H9 (cell line): ENCODE data around the gene TLDC2. TPM values are rescaled to one million over a fixed set of nuclear protein-coding genes. Genes with fewer than 3 reads are reported as not detected.

Experiments
- DNase-seq: peaks from one replicate; pipeline ENCODE4 v3.0.0-alpha.2; 2017
- H2AFZ ChIP-seq: one replicate; pipeline ENCODE4 v1.6.1; 2013; ENCODE audit warnings: mild to moderate bottlenecking, low read length, control low read depth, moderate library complexity
- H2AK5ac ChIP-seq: 2 replicates; pipeline ENCODE4 v1.6.1; 2013; ENCODE audit warnings: low read length, control low read depth, mixed read lengths; ENCODE audit not compliant: insufficient read length
- H2BK120ac ChIP-seq: one replicate; pipeline ENCODE4 v1.6.1; 2013; ENCODE audit warnings: low read depth, mild to moderate bottlenecking, low read length, control low read depth, inconsistent platforms; ENCODE audit not compliant: poor library complexity, severe bottlenecking
- H2BK12ac ChIP-seq: 2 replicates; pipeline ENCODE4 v1.6.1; 2013; ENCODE audit warnings: low read length, control low read depth, mixed read lengths, low read depth; ENCODE audit not compliant: insufficient read length
- H2BK15ac ChIP-seq: 2 replicates; pipeline ENCODE4 v1.6.1; 2013; ENCODE audit warnings: low read depth, low read length, control low read depth
- H2BK20ac ChIP-seq: one replicate; pipeline ENCODE4 v1.6.1; 2013; ENCODE audit warnings: low read depth, mild to moderate bottlenecking, low read length, control low read depth, inconsistent platforms; ENCODE audit not compliant: poor library complexity, severe bottlenecking
- H2BK5ac ChIP-seq: 2 replicates; pipeline ENCODE4 v1.6.1; 2013; ENCODE audit warnings: low read length, control low read depth, mixed read lengths; ENCODE audit not compliant: insufficient read length
- H3K14ac ChIP-seq: 2 replicates; pipeline ENCODE4 v1.6.1; 2013; ENCODE audit warnings: low read length, control low read depth; ENCODE audit not compliant: insufficient read depth
- H3K18ac ChIP-seq: 2 replicates; pipeline ENCODE4 v1.6.1; 2013; ENCODE audit warnings: low read depth, mild to moderate bottlenecking, mixed read lengths, low read length, control low read depth; ENCODE audit not compliant: insufficient read length
- H3K23ac ChIP-seq: 2 replicates; pipeline ENCODE4 v1.6.1; 2013; ENCODE audit warnings: low read length, control low read depth, mixed read lengths, low read depth; ENCODE audit not compliant: insufficient read length
- H3K23me2 ChIP-seq: 2 replicates; pipeline ENCODE4 v1.6.1; 2013; ENCODE audit warnings: low read depth, mild to moderate bottlenecking, mixed read lengths, low read length, control low read depth; ENCODE audit not compliant: insufficient read length, poor library complexity, severe bottlenecking
- H3K27ac ChIP-seq: 2 replicates; pipeline ENCODE4 v1.5.1; 2013; ENCODE audit warnings: low read length, control low read depth, mixed read lengths, low read depth; ENCODE audit not compliant: insufficient read length
- H3K27me3 ChIP-seq: 2 replicates; pipeline ENCODE4 v1.6.1; 2013; ENCODE audit warnings: low read length, control low read depth, inconsistent platforms; ENCODE audit not compliant: insufficient read depth
- H3K4ac ChIP-seq: 2 replicates; pipeline ENCODE4 v1.6.1; 2013; ENCODE audit warnings: low read depth, mild to moderate bottlenecking, control low read depth, inconsistent platforms, low read length, moderate library complexity
- H3K4me1 ChIP-seq: 2 replicates; pipeline ENCODE4 v1.6.1; 2013; ENCODE audit warnings: low read length, control low read depth, inconsistent platforms; ENCODE audit not compliant: insufficient read depth
- H3K4me2 ChIP-seq: 2 replicates; pipeline ENCODE4 v1.6.1; 2013; ENCODE audit warnings: low read length, control low read depth, mixed read lengths; ENCODE audit not compliant: insufficient read length, insufficient read depth
- H3K56ac ChIP-seq: 2 replicates; pipeline ENCODE4 v1.6.1; 2013; ENCODE audit warnings: low read depth, mild to moderate bottlenecking, mixed read lengths, low read length, control low read depth; ENCODE audit not compliant: insufficient read length
- H3K79me1 ChIP-seq: 2 replicates; pipeline ENCODE4 v1.6.1; 2013; ENCODE audit warnings: low read depth, mild to moderate bottlenecking, moderate library complexity, low read length, control low read depth, inconsistent platforms; ENCODE audit not compliant: insufficient read depth, poor library complexity, severe bottlenecking
- H3K79me2 ChIP-seq: 2 replicates; pipeline ENCODE4 v1.6.1; 2013; ENCODE audit warnings: low read length, control low read depth, inconsistent platforms; ENCODE audit not compliant: insufficient read depth
- H3K9ac ChIP-seq: 2 replicates; pipeline ENCODE4 v1.6.1; 2013; ENCODE audit warnings: low read length, control low read depth, mixed read lengths; ENCODE audit not compliant: insufficient read length; ENCODE audit errors: extremely low read depth
- H3K9me3 ChIP-seq: one replicate; pipeline ENCODE4 v1.6.1; 2013; ENCODE audit warnings: low read depth, low read length, inconsistent platforms; ENCODE audit not compliant: control insufficient read depth
- H3T11ph ChIP-seq: one replicate; pipeline ENCODE4 v1.6.1; 2013; ENCODE audit warnings: mild to moderate bottlenecking, low read length, control low read depth, inconsistent platforms
- H4K20me1 ChIP-seq: one replicate; pipeline ENCODE4 v1.6.1; 2013; ENCODE audit not compliant: control insufficient read depth, insufficient read length, insufficient read depth
- H4K5ac ChIP-seq: 2 replicates; pipeline ENCODE4 v1.6.1; 2013; ENCODE audit warnings: low read depth, mild to moderate bottlenecking, mixed read lengths, low read length, control low read depth; ENCODE audit not compliant: insufficient read length
- H4K8ac ChIP-seq: replicated peaks from 2 replicates; pipeline ENCODE4 v1.6.1; 2013; ENCODE audit warnings: low read length, control low read depth, mixed read lengths, low read depth; ENCODE audit not compliant: insufficient read length
- H4K91ac ChIP-seq: 2 replicates; pipeline ENCODE4 v1.6.1; 2013; ENCODE audit warnings: low read depth, mild to moderate bottlenecking, moderate library complexity, mixed read lengths, low read length, control low read depth; ENCODE audit not compliant: insufficient read length
- H3K27ac Mint-ChIP-seq, 3 experiments: 2 replicates in 2 of 3; 3 replicates in 1 of 3; pipeline ENCODE4 v1.8.0; 2020 to 2021; ENCODE audit warnings: mixed read lengths in 3 of 3, mild to moderate bottlenecking in 1 of 3, moderate library complexity in 1 of 3
- H3K27me3 Mint-ChIP-seq: 2 replicates; pipeline ENCODE4 v1.8.0; 2021; ENCODE audit warnings: low read depth, mild to moderate bottlenecking, moderate library complexity, mixed read lengths
- H3K36me3 Mint-ChIP-seq, 3 experiments: 2 replicates in 2 of 3; 3 replicates in 1 of 3; pipeline ENCODE4 v1.8.0; 2020 to 2021; ENCODE audit warnings: low read depth in 3 of 3, mixed read lengths in 3 of 3; ENCODE audit not compliant: insufficient read depth in 1 of 3
- H3K4me1 Mint-ChIP-seq, 2 experiments: 2 replicates each; pipeline ENCODE4 v1.8.0; 2020; ENCODE audit warnings: mixed read lengths in 2 of 2
- H3K4me3 Mint-ChIP-seq, 2 experiments: 2 replicates in 1 of 2; 3 replicates in 1 of 2; pipeline ENCODE4 v1.8.0; 2020 to 2021; ENCODE audit warnings: mild to moderate bottlenecking in 2 of 2, mixed read lengths in 2 of 2, moderate library complexity in 1 of 2
- H3K9me3 Mint-ChIP-seq, 2 experiments: 2 replicates in 1 of 2; 3 replicates in 1 of 2; pipeline ENCODE4 v1.8.0; 2020; ENCODE audit warnings: mild to moderate bottlenecking in 2 of 2, mixed read lengths in 2 of 2, moderate library complexity in 1 of 2
- WGBS: extraction: QIAGEN DNeasy Blood & Tissue Kit; methylation state at CpG from one replicate; pipeline ENCODE4 v1.1.7; 2013; ENCODE audit warnings: missing lambda C conversion rate, low lambda C conversion rate, mixed read lengths; ENCODE audit not compliant: insufficient read length; ENCODE audit errors: extremely low coverage; 5-methylcytosine and 5-hydroxymethylcytosine counted together
- total RNA-seq: library from RNA; stranded (reverse); gene quantifications from 2 replicates; pipeline ENCODE4 v1.2.1, GENCODE V29; 2021
- TF ChIP-seq, protein P1 (sequence below): fragments of 200-600 bp; sonication (generic); conservative IDR thresholded peaks from 3 replicates; pipeline ENCODE4 v1.8.0; 2021; ENCODE audit warnings: antibody characterized with exemption, mild to moderate bottlenecking

Gene TLDC2
- total RNA-seq, 1 experiment from 2014 or later, result 0.11 TPM

- no CpG with 5 or more reads among the region's 2 CpGs for WGBS
- Histone ChIP-seq H4K8ac (no peak overlapping the region), H4K91ac (no peak overlapping the region), H3K4me1 (no peaks in the 10 kb centered on the region), H4K20me1 (no peaks in the 10 kb centered on the region), H2AFZ (no peak overlapping the region), H3K9ac (no peak overlapping the region), H4K5ac (no peak overlapping the region), H3K56ac (no peak overlapping the region), H3K9me3 (no peaks in the 10 kb centered on the region), H2BK5ac (no peak overlapping the region), H3K4ac (no peak overlapping the region), H2BK15ac (no peak overlapping the region), H3K27me3 (no peaks in the 10 kb centered on the region), H2BK12ac (no peak overlapping the region), H3K18ac (no peak overlapping the region), H2AK5ac (no peak overlapping the region), H3K14ac (no peak overlapping the region), H3T11ph (no peak overlapping the region), H3K79me1 (no peaks in the 10 kb centered on the region), H2BK20ac (no peak overlapping the region), H3K23me2 (no peaks in the 10 kb centered on the region), H3K79me2 (no peaks in the 10 kb centered on the region), H3K23ac (no peak overlapping the region), H2BK120ac (no peak overlapping the region), H3K27ac (no peak overlapping the region), H3K4me2 (no peak overlapping the region)
- Mint-ChIP-seq H3K4me1 (peaks cover 28 to 31% of the 10 kb centered on the region in 2 experiments), H3K4me3 (no peak overlapping the region), H3K36me3 (peaks cover 11 to 16% (median 13%) of the 10 kb centered on the region in 3 experiments), H3K9me3 (peaks cover 9 to 12% of the 10 kb centered on the region in 2 experiments), H3K27ac (no peak overlapping the region; a peak in 1 of 7 replicates), H3K27me3 (no peaks in the 10 kb centered on the region)
- no peak for DNase-seq
- TF ChIP-seq, protein P1, sequence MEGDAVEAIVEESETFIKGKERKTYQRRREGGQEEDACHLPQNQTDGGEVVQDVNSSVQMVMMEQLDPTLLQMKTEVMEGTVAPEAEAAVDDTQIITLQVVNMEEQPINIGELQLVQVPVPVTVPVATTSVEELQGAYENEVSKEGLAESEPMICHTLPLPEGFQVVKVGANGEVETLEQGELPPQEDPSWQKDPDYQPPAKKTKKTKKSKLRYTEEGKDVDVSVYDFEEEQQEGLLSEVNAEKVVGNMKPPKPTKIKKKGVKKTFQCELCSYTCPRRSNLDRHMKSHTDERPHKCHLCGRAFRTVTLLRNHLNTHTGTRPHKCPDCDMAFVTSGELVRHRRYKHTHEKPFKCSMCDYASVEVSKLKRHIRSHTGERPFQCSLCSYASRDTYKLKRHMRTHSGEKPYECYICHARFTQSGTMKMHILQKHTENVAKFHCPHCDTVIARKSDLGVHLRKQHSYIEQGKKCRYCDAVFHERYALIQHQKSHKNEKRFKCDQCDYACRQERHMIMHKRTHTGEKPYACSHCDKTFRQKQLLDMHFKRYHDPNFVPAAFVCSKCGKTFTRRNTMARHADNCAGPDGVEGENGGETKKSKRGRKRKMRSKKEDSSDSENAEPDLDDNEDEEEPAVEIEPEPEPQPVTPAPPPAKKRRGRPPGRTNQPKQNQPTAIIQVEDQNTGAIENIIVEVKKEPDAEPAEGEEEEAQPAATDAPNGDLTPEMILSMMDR, result no peak
These were observed 24.4 kb upstream of the TLDC2 start for GRCh38 chr20:36851490-36851889.
